HL-60/S4 treated with retinoic acid at 250 ng/mL for 4 days and 3 days (cell line): ENCODE data around the gene CCDC192.
"Not testable (repeated sequence)": the region's sequence is repeated elsewhere in the genome, so short reads cannot be mapped to it uniquely, and the experiment has no call there.

Source experiments
- in situ Hi-C: fragments of 300-500 bp; cut with MboI; formaldehyde crosslinking; loops from 2 replicates; pipeline ENCODE4 v1.7.0; 2022; ENCODE audit warnings: low sequenced_read_pairs

Gene CCDC192

DNA sequence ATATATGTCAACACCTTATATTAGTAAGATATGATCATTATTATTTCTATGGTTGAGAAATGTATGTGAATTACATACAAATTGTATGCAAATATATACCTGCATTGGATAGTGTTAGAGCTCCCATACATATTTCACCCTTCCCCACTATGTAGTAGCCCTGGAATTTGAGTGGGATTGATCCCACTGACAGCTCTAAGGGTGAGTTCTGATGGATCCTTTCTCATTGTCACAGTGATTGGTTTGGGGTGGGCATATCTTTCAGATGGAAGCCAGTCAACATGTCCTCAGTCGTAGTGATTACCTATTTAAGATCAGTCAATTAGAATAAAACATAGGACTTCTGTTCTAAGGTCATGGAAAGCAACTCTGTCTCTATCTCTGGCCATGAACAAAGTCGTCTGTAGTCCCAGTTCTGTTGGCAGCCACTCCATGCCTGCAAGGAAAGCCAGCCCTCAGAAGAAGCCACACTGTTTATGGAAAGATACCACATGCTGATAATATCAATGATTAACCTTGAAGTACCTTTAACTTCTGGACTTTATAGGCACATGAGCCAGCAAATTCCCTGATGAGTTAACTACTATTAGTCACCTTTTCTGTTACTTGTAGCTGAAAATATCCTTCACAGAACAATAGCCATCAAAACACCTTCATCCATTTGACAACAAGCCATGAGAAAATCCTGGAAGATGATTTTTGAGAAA lies 5.1 kb upstream of the CCDC192 start:
- in situ Hi-C loops, result no loop called here

DNA sequence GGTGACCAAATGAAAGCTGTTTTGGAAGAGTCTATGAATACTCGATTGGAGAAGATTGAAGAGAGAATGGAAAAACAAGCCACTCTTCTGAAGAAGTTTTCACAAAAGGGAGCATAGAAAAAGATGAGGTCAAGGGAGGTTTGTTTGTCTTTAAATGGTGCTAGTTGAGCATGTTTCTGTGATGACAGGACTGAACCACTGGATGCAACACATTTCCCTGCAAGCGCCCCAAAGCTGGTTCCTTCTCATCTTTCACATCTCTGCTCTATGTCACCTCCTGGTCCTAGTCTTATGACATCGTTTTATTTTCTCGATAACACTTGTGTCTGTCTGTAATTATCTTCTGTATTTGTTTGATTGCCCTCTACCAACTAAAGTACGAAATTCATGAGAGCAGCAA lies 3.8 kb upstream of the CCDC192 start:
- in situ Hi-C loops, result no loop called here

DNA sequence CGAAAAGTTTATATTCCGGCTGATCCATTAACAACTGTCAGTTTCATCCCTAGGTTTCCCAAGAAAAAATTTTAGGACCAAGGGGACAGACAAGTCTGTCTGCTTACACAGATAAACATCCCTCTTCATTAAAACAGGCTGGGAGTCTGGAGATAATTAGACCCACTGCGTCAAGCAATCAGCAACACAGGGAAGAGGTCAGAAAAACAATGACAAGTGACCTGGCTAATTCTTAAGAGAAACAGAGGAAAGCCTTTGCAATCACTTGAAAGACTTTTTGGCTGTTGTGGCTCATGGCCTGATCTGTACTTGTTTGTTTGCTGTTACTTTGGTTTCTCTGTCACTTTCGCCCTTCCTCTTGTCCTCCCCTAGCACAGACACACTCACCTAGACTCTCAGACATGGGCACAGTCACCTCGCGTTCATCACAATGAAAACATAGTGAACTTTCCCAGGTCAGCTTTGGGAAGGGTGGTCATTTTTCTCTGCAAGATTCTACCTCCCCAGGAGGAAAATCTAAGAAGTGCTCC lies 2.9 kb upstream of the CCDC192 start:
- in situ Hi-C loops, result no loop called here

DNA sequence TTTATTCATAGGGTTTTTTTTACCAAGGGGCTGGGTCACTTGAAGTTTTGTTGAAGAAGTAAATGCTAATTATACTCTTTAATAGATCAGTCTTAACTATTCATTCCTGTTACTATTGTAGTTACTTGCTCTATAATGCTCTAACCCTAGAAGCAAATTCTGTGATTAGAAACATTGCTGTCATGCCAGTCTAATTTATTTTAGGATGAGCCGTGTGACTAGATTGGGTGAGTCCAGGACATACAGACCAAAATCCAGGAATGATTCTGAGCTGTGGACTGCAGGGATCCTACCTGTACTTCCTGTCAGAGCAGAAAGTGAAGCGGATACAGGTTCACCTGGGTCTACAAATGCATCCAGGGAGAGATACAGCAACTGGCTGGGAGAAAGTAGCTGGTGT lies 757 bp upstream of the CCDC192 start:
- in situ Hi-C loops, result no loop called here

DNA sequence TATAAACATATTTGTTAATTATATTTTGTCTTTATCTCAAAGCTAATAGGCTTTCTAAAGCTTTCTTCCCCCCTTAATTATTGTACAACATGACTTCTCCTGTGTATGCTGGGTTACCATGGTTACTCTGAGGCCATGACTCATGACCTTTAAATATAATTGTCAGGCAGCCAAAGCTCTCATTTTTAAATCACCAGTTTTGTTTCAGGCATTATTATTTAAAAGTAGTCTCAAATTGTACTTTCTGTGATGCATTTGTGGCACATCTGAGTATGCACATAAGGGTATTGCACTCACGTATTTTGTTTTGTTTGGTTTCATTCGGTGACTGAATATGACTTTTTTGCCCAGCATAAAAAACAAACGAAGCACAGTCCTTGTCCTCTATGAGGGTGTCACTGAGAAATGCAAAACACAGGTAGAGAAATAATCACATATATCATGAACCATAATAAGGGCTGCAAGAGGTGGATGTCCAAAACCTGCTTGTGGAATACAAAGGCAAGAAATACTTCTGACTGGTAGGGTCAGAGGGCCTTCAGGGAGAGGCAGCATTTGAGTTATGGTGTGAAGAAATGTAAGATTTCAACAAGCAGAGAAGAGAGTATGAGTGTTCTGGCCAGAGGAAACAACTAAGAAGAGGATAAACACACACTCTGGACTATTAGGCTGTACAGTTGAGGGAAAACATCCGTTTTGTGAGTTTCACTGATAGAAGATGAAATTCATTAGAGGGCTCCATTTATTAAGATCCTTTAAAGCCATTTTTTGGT lies 2.1 kb downstream of the CCDC192 start:
- in situ Hi-C loops, result no loop called here

DNA sequence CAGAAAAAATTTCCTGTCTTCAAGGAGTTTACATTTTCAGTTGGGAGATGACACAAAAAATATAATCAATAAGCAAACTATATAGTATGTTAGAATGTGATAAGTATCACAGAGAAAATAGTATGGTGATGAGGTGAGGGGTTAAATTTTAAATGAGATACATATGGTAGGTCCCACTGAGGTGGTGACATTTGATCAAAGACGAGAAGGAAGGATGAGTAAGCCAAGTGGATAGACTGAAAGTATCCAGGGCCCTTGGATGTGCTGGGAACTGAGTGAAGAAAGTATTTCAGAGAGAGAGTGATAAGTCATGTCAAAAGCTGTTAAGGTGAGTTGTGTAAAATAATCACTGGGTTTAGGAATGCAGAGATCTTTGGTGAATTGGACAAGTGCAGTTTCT lies 3.5 kb downstream of the CCDC192 start:
- in situ Hi-C loops, result no loop called here

DNA sequence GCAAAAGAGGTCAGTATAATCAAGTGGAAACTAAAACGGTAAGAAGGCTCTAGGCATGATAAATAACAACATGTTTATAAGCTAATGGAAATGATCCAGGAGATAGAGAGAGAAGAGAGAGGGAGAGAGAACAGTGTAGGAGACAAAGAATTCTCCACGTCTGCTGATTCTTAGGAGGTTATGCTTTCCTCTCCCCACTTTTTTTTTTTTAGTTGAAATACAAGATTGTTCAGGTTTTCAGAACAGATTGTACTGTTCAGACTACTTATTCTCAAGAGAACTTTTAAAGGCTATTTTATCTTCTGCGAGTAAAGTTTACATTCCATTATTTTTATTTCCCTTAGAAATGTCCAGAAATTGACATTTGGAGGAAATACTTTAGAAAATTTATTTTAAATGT lies 4.0 kb downstream of the CCDC192 start:
- in situ Hi-C loops, result no loop called here

DNA sequence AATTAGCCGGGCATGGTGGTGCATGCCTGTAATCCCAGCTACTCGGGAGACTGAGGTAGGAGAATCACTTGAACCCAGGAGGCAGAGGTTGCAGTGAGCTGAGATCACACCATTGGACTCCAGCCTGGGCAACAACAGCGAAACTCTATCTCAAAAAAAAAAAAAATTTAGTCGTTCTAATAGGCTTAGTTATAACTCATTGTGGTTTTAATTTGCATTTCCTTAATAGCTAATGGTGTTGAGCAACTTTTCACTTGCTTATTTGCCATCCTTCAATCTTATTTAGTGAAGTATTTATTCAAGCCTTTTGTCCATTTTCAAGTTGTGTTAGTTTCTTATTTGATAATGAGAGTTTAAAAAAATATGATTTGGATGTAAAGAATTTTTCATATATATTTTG lies 9.9 kb downstream of the CCDC192 start:
- in situ Hi-C loops, result not testable (repeated sequence)

DNA sequence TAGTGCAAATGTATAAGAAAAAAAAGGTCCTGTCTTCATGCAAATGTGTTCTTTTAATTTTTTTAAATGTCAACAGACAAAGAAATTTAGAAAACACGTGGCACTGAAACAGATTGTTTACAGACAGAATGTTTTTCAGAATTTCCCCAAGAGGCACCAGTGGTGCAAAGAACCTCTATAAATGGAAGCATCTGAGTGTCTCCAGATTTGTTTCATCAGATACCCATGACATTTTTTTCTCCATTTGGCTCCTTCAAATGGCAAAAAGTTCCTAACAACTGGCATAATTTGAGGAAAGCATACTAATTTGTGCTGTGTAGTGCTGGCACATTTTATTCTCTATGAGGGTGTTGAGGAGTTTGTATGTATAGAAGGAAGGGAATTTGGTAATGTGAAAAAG lies 15.0 kb downstream of the CCDC192 start:
- in situ Hi-C loops, result no loop called here

DNA sequence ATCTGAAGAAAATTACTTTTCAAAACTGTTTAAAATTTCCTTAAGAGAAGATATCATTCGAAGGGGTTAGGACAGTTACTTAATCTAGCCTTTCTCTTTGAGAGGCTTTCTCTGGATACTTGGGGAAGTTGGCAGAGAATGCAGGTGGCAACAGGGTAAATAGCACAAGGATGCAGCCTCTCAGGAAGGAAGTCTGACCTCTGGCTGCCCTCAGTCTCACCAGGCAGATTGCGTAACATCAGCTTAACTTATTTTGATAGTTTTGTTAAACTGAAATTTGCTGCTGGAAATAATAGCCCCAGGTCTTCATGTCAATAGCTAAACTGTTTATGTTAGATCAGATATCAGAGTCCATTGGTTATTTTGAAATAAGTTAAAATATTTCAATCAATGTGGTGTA lies 20.4 kb downstream of the CCDC192 start:
- in situ Hi-C loops, result no loop called here

DNA sequence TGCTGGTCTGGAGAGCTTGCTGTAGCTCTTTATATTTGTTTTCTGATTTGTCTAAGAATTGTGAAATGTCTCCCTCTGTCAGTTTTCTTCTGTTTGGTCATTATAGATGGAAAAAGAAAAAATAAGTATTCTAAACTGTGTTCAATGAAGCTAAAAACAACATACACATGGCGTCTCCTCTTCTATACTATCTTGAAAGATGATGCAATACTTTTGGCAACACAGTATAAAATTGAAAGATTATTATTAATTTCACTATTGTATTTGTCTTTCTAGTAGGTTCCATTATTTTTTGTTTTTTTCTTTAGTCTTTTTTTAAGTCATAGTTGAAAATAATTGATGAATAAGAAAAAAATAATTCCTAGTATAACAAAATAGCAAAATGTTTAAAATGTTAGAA lies 22.5 kb downstream of the CCDC192 start:
- in situ Hi-C loops, result no loop called here

DNA sequence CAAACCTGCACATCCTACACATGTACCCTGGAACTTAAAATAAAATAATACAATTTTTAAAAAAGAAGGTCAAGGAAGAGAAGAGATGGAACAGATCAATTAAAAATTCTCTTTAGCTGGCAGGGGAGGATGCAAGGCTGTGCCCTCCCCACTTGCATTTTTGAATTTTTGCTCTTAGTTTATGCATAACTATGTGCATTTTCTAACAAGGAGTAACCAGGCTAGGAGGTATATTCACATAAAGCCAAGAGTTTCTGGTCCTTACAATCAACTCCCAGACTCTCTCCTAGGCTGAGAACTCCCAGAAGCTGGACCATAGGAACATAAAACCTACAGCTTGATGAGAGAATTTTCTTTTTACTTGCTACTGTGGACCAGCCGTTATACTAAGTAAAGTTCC lies 29.8 kb downstream of the CCDC192 start:
- in situ Hi-C loops, result no loop called here

DNA sequence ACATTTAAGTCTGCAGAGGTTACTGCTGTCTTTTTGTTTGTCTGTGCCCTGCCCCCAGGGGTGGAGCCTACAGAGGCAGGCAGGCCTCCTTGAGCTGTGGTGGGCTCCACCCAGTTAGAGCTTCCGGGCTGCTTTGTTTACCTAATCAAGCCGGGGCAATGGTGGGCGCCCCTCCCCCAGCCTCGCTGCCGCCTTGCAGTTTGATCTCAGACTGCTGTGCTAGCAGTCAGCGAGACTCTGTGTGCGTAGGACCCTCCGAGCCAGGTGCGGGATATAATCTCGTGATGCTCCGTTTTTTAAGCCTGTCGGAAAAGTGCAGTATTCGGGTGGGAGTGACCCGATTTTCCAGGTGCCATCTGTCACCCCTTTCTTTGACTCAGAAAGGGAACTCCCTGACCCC lies 36.2 kb downstream of the CCDC192 start:
- in situ Hi-C loops, result not testable (repeated sequence)

DNA sequence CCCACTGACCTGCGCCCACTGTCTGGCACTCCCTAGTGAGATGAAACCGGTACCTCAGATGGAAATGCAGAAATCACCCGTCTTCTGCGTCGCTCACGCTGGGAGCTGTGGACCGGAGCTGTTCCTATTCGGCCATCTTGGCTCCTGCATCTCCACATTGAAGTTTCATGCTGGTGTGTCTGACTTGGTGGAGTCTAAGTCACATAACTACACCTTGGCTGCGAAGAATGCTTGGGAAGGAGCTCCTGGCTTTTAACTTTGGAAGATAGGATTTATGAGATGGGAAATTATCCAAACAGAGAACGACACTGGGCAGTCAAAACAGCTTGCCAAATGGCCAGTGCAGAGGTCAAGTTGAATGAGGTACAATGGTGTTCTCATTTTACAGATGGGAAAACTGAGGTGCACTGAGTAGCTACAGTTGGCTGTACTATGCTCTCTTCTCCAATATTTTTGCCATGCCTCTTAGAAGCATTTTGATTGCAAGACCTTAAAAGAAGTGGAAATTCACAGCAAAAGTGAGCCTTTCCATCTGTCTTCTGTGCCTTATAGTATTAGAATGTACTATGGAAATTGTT lies 36.7 kb downstream of the CCDC192 start:
- in situ Hi-C loops, result no loop called here

DNA sequence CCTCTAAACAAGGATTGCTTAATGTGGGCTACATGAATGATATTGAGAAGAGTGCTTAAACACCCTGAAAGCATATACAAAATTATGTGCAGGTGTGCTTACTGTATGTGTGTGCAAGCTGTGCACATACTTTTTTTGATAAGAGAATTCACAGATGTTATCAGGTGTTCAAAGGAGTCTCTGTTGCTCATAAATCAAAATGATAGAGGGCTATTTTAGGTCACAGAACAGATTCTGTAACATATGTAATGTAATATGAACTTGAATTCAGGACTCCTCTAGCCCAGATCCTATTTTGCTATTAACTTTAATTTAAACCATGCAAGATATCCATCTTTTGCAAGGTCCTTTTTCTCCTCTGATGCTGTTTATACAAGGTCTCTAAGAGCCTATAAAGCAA lies 38.2 kb downstream of the CCDC192 start:
- in situ Hi-C loops, result no loop called here

DNA sequence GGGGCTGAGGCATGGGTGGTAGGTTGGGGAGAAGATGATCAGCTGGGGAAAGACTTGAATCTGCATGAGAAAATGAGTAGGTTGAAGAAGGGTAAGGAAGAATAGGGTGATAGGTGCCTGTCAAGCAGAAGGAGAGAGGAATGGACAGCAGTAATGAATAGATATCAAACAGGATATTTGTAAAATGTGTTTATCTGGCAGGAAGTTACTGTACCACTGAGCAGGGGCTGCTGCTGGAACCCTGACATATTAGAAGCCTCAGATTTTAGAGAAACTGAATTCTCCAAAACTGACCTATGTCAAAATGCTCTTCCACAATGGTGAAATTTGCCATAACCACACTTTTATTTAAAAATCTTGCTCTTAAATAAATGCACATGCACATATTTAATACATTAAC lies 41.0 kb downstream of the CCDC192 start:
- in situ Hi-C loops, result no loop called here

DNA sequence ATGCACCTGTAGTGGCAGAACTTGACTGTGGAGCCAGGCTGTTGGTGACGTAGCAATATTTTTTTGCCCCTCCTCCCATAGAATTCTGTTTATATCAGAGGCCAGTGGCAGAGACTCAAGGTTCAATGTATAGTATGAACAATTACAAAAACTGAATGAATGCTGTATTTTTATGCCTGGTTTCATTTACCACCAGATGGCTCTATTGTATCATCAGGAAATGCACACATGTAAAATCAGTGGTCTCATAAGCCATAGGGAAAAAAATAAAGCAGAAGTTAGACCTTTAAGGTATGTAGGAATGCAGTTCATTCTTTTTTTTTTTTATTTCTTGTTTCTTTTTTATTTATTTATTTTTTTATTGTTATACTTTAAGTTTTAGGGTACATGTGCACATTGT lies 43.6 kb downstream of the CCDC192 start:
- in situ Hi-C loops, result no loop called here

DNA sequence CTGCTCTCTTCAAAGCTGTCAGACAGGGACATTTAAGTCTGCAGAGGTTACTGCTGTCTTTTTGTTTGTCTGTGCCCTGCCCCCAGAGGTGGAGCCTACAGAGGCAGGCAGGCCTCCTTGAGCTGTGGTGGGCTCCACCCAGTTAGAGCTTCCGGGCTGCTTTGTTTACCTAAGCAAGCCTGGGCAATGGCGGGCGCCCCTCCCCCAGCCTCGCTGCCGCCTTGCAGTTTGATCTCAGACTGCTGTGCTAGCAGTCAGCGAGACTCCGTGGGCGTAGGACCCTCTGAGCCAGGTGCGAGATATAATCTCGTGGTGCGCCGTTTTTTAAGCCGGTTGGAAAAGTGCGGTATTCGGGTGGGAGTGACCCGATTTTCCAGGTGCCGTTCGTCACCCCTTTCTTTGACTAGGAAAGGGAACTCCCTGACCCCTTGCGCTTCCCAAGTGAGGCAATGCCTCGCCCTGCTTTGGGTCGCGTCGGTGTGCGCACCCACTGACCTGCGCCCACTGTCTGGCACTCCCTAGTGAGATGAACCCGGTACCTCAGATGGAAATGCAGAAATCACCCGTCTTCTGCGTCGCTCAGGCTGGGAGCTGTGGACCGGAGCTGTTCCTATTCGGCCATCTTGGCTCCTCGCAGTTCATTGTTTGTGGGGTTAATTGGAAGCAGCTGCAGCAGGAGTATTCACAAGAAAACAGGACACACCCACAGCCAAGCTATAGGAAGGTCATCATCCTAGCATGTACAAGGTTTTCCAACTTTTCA lies 49.5 kb downstream of the CCDC192 start:
- in situ Hi-C loops, result not testable (repeated sequence)

DNA sequence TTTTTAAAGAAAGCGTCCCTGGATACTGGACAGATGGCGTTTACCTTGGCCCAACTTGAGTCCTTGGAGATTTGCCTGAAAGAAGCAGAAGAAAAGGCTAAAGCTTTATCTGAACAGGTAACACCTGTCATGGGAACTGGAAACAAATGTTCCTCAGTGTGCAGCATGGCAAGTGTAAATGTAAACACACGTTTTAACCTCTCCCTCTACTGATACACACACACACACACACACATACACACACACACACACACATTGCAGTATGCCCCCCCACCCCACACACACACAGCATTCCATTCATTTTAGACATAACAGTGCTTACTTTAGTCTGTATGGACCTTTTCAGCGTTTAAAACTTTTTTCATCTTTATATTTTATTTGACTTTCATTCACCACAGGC lies 51.1 kb downstream of the CCDC192 start:
- in situ Hi-C loops, result no loop called here

DNA sequence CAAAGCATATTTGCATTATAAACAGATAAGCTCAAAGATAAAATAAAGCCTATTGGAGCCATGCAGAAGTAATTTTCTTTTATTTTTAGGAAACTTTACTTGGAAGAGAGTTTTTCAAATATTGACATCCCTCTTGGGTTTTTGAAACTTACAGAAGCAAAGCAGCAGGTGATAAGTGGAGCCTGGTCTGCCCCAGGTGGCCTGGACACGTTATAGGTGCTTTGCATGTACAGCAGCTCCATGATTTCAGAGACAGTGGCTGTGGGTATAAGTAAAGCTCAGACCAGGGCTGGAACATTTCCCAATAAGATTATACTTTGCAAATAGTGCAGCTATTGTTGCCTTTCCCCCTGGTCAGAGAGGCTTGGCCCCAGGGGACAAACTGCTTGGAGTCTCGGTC lies 51.5 kb downstream of the CCDC192 start:
- in situ Hi-C loops, result no loop called here

DNA sequence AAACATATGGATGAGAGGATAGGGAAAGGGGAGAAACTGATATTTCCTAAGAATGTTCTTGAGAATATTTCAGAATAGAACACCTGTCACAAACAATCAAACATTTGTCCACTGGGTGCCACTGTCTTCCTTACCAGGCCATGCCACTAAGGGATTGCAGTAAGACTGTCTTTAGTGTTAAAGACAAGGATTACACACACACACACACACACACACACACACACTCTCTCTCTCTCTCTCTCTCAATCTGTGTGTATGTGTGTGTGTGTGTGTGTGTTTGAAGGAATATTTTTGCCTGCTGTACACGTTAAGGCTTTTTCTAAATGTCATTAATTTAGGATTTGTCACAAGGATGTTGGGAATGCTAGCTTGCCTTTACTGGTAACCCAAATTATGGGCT lies 54.4 kb downstream of the CCDC192 start:
- in situ Hi-C loops, result no loop called here
